Endothelial cell (in vitro differentiated cells): Measurements from ENCODE around the gene PDE11A. TPM values are rescaled to one million over a fixed set of nuclear protein-coding genes. Genes with fewer than 3 reads are reported as not detected.
A peak's percentile ranks its signal among the peaks of the same experiment; 100 is the strongest.

Source experiments
- DNase-seq: peaks from one replicate; pipeline ENCODE4 v3.0.0; 2021; ENCODE audit warnings: low spot score
- H3K27ac Mint-ChIP-seq: one replicate; pipeline ENCODE4 v1.8.0; 2021; ENCODE audit warnings: mixed read lengths, inconsistent platforms; ENCODE audit not compliant: unreplicated experiment
- H3K27me3 Mint-ChIP-seq: one replicate; pipeline ENCODE4 v1.8.0; 2021; ENCODE audit warnings: mild to moderate bottlenecking, moderate library complexity, mixed read lengths, inconsistent platforms; ENCODE audit not compliant: unreplicated experiment
- H3K36me3 Mint-ChIP-seq: one replicate; pipeline ENCODE4 v1.8.0; 2021; ENCODE audit warnings: mild to moderate bottlenecking, low read depth, mixed read lengths, inconsistent platforms; ENCODE audit not compliant: unreplicated experiment
- H3K4me1 Mint-ChIP-seq: one replicate; pipeline ENCODE4 v1.8.0; 2021; ENCODE audit warnings: mild to moderate bottlenecking, mixed read lengths, inconsistent platforms; ENCODE audit not compliant: unreplicated experiment
- H3K4me3 Mint-ChIP-seq: one replicate; pipeline ENCODE4 v1.8.0; 2021; ENCODE audit warnings: mild to moderate bottlenecking, mixed read lengths, inconsistent platforms; ENCODE audit not compliant: unreplicated experiment
- H3K9me3 Mint-ChIP-seq: one replicate; pipeline ENCODE4 v1.8.0; 2021; ENCODE audit warnings: mixed read lengths, inconsistent platforms; ENCODE audit not compliant: unreplicated experiment
- total RNA-seq: library from RNA; stranded (reverse); fragmentation: NEBNext Ultra II Directional; extraction: Animal tissue kit (Norgen Biotek cat#: 25700); gene quantifications from one replicate; pipeline ENCODE4 v1.2.1, GENCODE V29; 2021; ENCODE audit not compliant: unreplicated experiment
- TF ChIP-seq, protein P1 (sequence below): fragments of 200-600 bp; sonication (generic); IDR thresholded peaks from one replicate; pipeline ENCODE4 v1.5.0; 2021; ENCODE audit warnings: antibody characterized with exemption; ENCODE audit not compliant: unreplicated experiment

PDE11A gene
- total RNA-seq, 1 donor from 2014 or later: 1.7 TPM

DNA sequence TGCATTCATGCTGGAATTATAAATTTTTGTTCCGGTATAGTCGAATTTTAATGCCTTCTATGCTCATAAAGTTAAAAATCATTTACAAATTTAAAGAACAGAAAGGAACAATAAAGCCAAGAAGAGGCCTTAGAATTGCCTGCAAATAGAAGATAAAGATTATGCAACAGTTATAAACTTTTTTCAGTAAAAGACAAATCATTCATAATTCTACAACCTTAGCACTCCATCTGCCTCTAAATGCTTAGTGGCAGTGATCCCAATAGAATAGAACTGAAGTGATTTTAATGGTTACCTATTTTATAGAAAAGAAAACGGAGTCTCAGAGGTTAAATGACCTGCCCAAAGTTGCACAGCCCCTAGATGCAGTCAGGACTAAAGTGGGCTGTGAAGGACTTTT lies 468.8 kb downstream of the PDE11A start:
- Mint-ChIP-seq H3K9me3 (no peaks in the 10 kb centered on the region), H3K36me3 (peaks cover 5% of the 10 kb centered on the region), H3K27me3 (peaks cover 3% of the 10 kb centered on the region), H3K4me1 (peaks cover 60% of the 10 kb centered on the region), H3K4me3 (no peak overlapping the region), H3K27ac (no peak overlapping the region)
- no peak for DNase-seq
- TF ChIP-seq, protein P1, sequence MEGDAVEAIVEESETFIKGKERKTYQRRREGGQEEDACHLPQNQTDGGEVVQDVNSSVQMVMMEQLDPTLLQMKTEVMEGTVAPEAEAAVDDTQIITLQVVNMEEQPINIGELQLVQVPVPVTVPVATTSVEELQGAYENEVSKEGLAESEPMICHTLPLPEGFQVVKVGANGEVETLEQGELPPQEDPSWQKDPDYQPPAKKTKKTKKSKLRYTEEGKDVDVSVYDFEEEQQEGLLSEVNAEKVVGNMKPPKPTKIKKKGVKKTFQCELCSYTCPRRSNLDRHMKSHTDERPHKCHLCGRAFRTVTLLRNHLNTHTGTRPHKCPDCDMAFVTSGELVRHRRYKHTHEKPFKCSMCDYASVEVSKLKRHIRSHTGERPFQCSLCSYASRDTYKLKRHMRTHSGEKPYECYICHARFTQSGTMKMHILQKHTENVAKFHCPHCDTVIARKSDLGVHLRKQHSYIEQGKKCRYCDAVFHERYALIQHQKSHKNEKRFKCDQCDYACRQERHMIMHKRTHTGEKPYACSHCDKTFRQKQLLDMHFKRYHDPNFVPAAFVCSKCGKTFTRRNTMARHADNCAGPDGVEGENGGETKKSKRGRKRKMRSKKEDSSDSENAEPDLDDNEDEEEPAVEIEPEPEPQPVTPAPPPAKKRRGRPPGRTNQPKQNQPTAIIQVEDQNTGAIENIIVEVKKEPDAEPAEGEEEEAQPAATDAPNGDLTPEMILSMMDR: no peak

DNA sequence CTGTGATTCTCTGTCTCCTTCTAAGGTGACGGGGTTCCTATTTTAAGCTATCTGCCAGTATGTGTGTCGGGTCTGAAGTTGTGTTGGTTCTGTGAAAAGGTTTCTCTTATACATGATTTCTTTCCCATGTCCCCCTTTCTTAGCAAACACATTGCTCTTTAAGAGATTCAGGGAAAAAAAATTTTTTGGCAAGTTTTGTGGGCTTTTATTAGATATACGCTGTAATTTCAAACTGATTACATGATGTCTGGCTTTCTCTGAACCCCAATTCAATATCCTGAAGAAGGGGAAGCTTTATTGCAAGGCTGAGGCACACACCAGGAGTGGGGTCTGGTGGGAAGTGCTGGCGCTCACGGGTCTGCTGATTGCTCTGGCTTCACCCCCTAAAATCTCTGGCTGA lies 469.4 kb downstream of the PDE11A start:
- H3K27me3 Mint-ChIP-seq: peaks cover 3% of the 10 kb centered on the region
- H3K9me3 Mint-ChIP-seq: no peaks in the 10 kb centered on the region
- H3K4me1 Mint-ChIP-seq: peaks cover 63% of the 10 kb centered on the region
- no peak overlapping the region for H3K27ac Mint-ChIP-seq
- TF ChIP-seq, protein P1: no peak
- DNase-seq: no peak
- H3K36me3 Mint-ChIP-seq: peaks cover 5% of the 10 kb centered on the region
- no peak overlapping the region for H3K4me3 Mint-ChIP-seq

DNA sequence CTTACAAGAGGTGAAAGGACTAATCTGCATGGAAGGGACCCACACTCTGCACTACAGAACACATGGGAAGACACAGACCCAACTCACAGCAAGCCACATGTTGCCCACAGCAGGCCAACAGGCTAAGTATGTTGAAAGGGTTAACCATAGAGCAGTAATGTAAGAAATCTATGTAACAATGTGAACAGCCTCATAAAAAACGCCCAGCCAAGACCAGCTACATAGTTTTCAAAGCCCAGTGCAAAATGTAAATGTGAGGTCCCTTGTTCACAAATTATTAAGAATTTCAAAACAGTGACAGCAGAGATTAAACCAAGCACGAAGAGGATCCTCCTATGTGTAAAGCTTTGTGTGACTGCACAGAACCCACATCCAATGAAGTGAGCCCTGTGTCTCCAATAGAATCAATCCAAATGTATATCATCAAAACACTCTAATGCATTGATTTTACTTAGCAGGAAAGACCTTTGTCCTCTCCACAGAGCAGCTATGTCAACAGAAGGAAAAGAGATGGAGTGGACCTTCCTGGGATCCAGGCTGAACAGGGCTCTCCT lies 469.9 kb downstream of the PDE11A start:
- TF ChIP-seq, protein P1: no peak
- peaks cover 1% of the 10 kb centered on the region for H3K27me3 Mint-ChIP-seq
- H3K36me3 Mint-ChIP-seq: peaks cover 3% of the 10 kb centered on the region
- peaks cover 62% of the 10 kb centered on the region for H3K4me1 Mint-ChIP-seq
- H3K27ac Mint-ChIP-seq: no peak overlapping the region
- DNase-seq: no peak
- no peaks in the 10 kb centered on the region for H3K9me3 Mint-ChIP-seq
- H3K4me3 Mint-ChIP-seq: no peak overlapping the region

DNA sequence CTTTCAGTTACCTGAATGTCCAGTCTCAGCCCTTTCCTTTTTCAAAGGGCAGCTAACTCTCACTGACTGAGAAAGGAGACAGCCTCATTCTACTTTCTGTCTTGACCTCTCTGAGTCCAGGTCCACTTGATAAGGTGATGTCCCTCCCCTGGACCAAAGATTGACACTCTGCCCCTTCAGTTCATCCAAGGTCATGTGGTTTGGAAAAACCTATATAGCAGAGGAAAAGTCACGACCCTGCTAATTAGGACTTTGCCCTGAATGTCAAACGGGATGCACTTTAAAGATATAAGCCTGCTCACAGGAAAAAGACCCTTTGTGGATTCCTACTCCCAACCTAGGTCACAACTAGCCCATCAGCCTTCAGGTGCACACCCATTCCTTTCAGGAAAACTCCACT lies 471.7 kb downstream of the PDE11A start:
- Mint-ChIP-seq H3K27ac (peak overlapping the region; percentile 42), H3K4me3 (no peak overlapping the region), H3K36me3 (no peaks in the 10 kb centered on the region), H3K9me3 (no peaks in the 10 kb centered on the region), H3K27me3 (no peaks in the 10 kb centered on the region), H3K4me1 (peaks cover 47% of the 10 kb centered on the region)
- no peak for DNase-seq
- TF ChIP-seq, protein P1: no peak

DNA sequence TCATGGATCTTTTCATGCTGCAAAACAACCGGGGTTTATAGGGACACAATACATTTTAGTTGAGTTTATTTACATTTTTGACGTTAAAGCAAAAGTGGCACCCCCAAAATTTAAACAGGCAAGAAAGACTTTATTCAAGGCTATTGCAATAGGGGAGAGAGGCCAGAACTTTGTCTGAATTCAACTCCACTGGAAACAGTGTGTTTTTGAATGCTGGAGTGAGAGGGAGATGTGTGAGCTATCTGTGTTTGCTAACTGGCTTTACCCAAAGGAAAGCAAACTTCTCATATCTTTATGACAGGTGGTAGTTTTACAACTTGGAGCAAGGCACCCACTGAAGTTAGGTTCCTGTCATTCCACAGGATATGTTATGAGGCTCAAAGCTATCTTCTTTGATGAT lies 472.6 kb downstream of the PDE11A start:
- Mint-ChIP-seq H3K36me3 (no peaks in the 10 kb centered on the region), H3K27me3 (no peaks in the 10 kb centered on the region), H3K4me3 (no peak overlapping the region), H3K9me3 (no peaks in the 10 kb centered on the region), H3K27ac (no peak overlapping the region), H3K4me1 (peaks cover 40% of the 10 kb centered on the region)
- TF ChIP-seq, protein P1: no peak
- no peak for DNase-seq
